ENCODE measurements around the gene ATL2.

DNA sequence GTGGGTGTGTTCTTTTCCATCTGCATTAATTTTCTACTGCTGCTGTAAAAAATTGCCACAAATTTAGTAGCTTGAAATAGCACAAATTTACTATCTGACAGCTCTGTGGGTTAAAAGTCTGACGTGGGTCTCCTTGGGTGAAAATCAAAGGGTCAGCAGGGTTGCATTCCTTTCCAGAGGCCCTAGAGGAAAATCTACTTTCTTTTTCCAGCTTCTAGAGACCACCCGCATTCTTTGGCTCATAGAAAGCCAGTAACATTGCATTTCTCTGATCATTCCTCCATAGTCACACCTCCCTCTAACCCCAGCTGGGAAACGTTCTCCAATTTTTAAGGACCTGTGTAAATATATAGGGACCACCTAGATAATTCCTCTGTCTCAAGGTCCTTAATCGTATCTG is 128.8 kb downstream of the ATL2 start:
- TF ChIP-seq FOXA1 (IDR thresholded peaks at IDR 0.05) (no peak), ELF4 (IDR thresholded peaks at IDR 0.05) (no peak), BHLHE40 (IDR thresholded peaks at IDR 0.05; ENCODE audit: borderline replicate concordance) (no peak), SUZ12 (IDR thresholded peaks at IDR 0.05) (no peak), ZNF384 (IDR thresholded peaks at IDR 0.05) (no peak), LEF1 (IDR thresholded peaks at IDR 0.05; ENCODE audit: borderline replicate concordance) (no peak)

Measured in HEK293T (cell line).